Type B pancreatic cell (in vitro differentiated cells): ENCODE data around the gene CRMP1. TPM values are rescaled to one million over a fixed set of nuclear protein-coding genes. Genes with fewer than 3 reads are reported as not detected.

Experiments
- DNase-seq: peaks from one replicate; pipeline ENCODE4 v3.0.0; 2021; ENCODE audit warnings: mixed read lengths; ENCODE audit not compliant: unreplicated experiment; ENCODE audit errors: extremely low spot score
- H3K27ac Mint-ChIP-seq: 2 replicates; pipeline ENCODE4 v1.8.0; 2021; ENCODE audit warnings: mild to moderate bottlenecking, mixed read lengths
- H3K27me3 Mint-ChIP-seq: 2 replicates; pipeline ENCODE4 v1.8.0; 2021; ENCODE audit warnings: mixed read lengths
- H3K36me3 Mint-ChIP-seq: 2 replicates; pipeline ENCODE4 v1.8.0; 2021; ENCODE audit warnings: mixed read lengths
- H3K4me1 Mint-ChIP-seq: one replicate; pipeline ENCODE4 v1.8.0; 2021; ENCODE audit warnings: mixed read lengths; ENCODE audit not compliant: unreplicated experiment
- H3K4me3 Mint-ChIP-seq: 2 replicates; pipeline ENCODE4 v1.8.0; 2021; ENCODE audit warnings: mild to moderate bottlenecking, mixed read lengths
- H3K9me3 Mint-ChIP-seq: 2 replicates; pipeline ENCODE4 v1.8.0; 2021; ENCODE audit warnings: mixed read lengths
- total RNA-seq: library from RNA; stranded (reverse); gene quantifications from 2 replicates; pipeline ENCODE4 v1.2.1, GENCODE V29; 2021; ENCODE audit warnings: low replicate concordance
- TF ChIP-seq, protein P1 (sequence below): fragments of 200-600 bp; sonication (generic); conservative IDR thresholded peaks from 2 replicates; pipeline ENCODE4 v1.5.0; 2021; ENCODE audit warnings: antibody characterized with exemption, mild to moderate bottlenecking

Gene CRMP1
- total RNA-seq, 1 donor from 2014 or later: 40.4 TPM

DNA sequence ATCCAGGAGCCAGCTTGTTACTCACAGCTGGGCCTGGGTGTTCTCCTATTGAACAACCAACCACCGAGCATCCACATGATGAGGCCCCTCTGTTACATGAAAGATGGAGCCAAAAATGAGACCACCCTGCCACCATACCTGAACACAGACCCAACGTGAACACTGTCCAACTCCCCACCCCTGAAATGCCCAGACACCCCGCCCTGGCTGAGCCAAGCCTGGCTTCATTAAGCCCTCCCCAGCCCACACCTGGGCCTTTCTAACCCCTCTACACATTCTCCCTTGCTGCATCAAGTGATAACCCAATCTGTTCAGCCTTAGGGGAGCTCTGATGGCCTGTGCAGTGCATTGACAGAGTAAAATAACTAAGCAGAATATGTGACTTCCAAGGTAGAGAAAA, 101.2 kb downstream of the CRMP1 start:
- Mint-ChIP-seq H3K27ac (no peak overlapping the region), H3K9me3 (no peaks in the 10 kb centered on the region), H3K4me1 (no peaks in the 10 kb centered on the region), H3K27me3 (no peaks in the 10 kb centered on the region), H3K36me3 (peaks cover 29% of the 10 kb centered on the region), H3K4me3 (no peak overlapping the region)
- TF ChIP-seq, protein P1, sequence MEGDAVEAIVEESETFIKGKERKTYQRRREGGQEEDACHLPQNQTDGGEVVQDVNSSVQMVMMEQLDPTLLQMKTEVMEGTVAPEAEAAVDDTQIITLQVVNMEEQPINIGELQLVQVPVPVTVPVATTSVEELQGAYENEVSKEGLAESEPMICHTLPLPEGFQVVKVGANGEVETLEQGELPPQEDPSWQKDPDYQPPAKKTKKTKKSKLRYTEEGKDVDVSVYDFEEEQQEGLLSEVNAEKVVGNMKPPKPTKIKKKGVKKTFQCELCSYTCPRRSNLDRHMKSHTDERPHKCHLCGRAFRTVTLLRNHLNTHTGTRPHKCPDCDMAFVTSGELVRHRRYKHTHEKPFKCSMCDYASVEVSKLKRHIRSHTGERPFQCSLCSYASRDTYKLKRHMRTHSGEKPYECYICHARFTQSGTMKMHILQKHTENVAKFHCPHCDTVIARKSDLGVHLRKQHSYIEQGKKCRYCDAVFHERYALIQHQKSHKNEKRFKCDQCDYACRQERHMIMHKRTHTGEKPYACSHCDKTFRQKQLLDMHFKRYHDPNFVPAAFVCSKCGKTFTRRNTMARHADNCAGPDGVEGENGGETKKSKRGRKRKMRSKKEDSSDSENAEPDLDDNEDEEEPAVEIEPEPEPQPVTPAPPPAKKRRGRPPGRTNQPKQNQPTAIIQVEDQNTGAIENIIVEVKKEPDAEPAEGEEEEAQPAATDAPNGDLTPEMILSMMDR: no peak
- no peak for DNase-seq

DNA sequence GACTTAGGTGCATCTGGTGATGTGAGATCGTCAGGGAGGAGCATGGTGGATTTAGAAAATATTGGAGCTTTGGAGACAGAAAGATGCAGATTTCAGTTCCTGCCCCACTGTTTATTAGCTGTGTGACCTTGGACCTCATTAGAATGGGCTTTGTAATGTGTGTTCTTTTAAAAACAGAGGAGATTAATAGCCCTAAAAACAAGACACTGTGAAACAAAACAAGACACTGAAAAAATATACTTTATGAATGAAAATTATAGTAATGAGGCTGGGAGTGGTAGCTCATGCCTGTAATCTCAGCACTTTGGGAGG, 102.4 kb downstream of the CRMP1 start:
- no peak for DNase-seq
- Mint-ChIP-seq H3K27ac (no peak overlapping the region), H3K27me3 (no peaks in the 10 kb centered on the region), H3K4me3 (no peak overlapping the region), H3K36me3 (peaks cover 28% of the 10 kb centered on the region), H3K4me1 (no peaks in the 10 kb centered on the region), H3K9me3 (no peaks in the 10 kb centered on the region)
- TF ChIP-seq, protein P1: no peak

DNA sequence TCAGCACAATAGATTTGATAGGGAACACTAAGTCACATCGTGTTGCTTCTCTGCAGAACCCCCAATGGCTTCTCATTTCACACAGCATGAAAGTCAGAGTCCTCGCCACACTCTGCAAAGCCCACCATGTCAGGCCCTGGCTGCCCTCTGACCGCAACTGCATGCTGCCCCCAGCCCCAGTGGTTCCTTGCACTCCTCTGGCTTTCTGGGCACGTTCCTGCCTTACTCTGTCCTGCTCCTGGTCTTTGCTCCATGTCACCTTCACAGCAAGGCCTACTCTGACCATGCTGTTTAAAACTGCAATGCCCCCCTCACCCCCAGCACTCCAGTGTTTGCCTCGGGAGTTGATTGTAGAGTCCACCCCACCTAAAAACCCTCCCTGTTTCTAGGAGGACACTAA, 103.7 kb downstream of the CRMP1 start:
- H3K4me1 Mint-ChIP-seq: no peaks in the 10 kb centered on the region
- TF ChIP-seq, protein P1: no peak
- H3K4me3 Mint-ChIP-seq: no peak overlapping the region
- no peaks in the 10 kb centered on the region for H3K27me3 Mint-ChIP-seq
- peak; percentile 54 for DNase-seq
- peaks cover 34% of the 10 kb centered on the region for H3K36me3 Mint-ChIP-seq
- H3K27ac Mint-ChIP-seq: no peak overlapping the region
- no peaks in the 10 kb centered on the region for H3K9me3 Mint-ChIP-seq

DNA sequence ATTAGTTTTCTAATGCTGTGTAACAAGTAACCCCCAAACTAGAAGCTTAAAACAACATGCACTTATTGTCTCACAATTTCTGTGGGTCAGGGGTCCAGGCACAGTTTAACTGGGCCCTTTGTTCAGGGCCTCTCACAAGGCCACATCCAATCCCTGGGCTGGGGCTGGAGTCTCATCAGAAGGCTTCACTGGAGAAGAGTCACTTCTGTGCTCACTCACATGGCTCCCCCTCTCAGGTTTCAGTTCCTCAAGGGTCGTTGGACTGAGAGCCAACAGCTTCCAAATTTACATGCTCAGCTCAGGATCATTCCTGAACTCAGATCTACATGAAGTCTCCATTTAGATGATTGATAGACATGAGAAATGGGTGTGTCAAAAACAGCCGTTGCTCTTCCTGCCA, 104.7 kb downstream of the CRMP1 start:
- H3K4me3 Mint-ChIP-seq: no peak overlapping the region
- no peak overlapping the region for H3K27ac Mint-ChIP-seq
- H3K9me3 Mint-ChIP-seq: no peaks in the 10 kb centered on the region

DNA sequence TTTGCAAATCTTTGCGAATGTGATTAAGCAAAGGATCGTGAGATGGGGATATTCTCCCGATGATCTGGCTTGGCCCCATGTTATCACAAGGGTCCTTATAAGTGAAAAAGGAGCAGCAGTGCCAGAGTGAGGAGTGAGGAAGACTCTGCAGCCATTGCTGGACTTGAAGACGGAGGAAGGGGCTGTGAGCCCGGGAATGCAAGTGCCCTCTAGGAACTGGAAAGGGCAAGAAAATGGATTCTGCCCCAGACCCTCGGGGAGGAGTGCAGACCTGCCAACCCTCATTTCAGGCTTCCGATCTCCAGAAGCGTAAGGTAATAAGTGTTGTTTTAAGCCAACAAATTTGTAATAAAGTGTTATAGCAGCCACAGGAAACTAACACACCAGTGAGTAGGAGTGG, 105.6 kb downstream of the CRMP1 start:
- no peaks in the 10 kb centered on the region for H3K4me1 Mint-ChIP-seq
- H3K4me3 Mint-ChIP-seq: no peak overlapping the region
- H3K36me3 Mint-ChIP-seq: peaks cover 44% of the 10 kb centered on the region
- H3K27ac Mint-ChIP-seq: no peak overlapping the region
- H3K9me3 Mint-ChIP-seq: no peaks in the 10 kb centered on the region
- DNase-seq: peak; percentile 40
- TF ChIP-seq, protein P1: no peak
- no peaks in the 10 kb centered on the region for H3K27me3 Mint-ChIP-seq

More for the DNA sequence above, 104.7 kb downstream of the CRMP1 start:
- Mint-ChIP-seq H3K4me1 (no peaks in the 10 kb centered on the region), H3K27me3 (no peaks in the 10 kb centered on the region), H3K36me3 (peaks cover 41% of the 10 kb centered on the region)
- TF ChIP-seq, protein P1: no peak
- DNase-seq: peak; percentile 16
